ENCODE results near the gene FAM114A1. TPM values are rescaled to one million over a fixed set of nuclear protein-coding genes. Genes with fewer than 3 reads are reported as not detected.

Gene FAM114A1
- total RNA-seq, 3 donors from 2014 or later (not counting 1 experiment from before 2014, with no cell fraction given), result 0.31 to 0.70 TPM; not detected in 1

DNA sequence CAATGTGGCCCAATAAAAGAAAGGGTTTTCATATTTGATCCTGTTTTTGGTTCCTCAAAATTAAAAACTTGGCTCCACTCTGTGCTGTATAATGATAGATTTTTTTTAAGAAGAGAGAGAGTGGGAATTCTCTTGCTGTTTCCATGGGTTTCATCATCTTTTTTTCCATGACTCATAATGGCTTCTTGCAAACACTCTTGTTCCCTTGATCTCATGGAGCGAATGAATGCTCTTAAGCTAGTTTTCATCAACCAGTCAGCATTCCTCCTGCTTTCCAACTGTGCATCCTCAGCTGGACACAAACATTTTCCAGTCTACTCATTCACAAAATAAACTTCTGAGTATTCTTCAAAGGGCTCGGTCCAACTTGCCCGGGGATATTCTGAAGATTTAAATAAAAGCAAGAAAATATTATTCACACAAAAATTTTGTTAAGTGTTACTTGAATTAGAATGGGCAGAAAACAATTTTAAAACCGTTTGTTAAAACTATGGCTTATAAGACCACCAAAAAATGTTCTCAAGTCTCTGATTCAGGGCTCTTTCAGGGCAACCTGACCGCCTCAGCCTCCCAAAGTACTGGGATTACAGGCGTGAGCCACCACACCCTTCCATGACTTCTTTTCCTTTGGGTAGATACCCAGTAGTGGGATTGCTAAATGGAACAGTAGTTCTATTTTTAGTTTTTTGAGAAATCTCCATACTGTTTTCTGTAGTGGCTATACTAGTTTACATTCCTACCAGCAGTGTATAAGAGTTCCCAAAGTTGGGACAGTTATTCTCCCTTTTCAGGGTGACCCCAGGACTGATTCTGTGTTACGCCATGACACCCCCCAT, 99.9 kb downstream of the FAM114A1 start:
- no peak overlapping the region for H3K4me3 Mint-ChIP-seq
- H3K27ac Mint-ChIP-seq, result no peak overlapping the region
- Histone ChIP-seq H3K9me3 (ENCODE audit: control insufficient read depth, insufficient read depth, low read length) (no peaks in the 10 kb centered on the region), H3K27ac (ENCODE audit: low read length) (no peak overlapping the region), H3K4me3 (ENCODE audit: low read length) (no peak overlapping the region), H3K4me1 (ENCODE audit: control insufficient read depth, insufficient read depth, low read length) (no peaks in the 10 kb centered on the region), H3K36me3 (ENCODE audit: control insufficient read depth, insufficient read depth, low read length) (peaks cover 53% of the 10 kb centered on the region), H3K27me3 (ENCODE audit: control insufficient read depth, insufficient read depth, low read length) (no peaks in the 10 kb centered on the region)
- ATAC-seq, result no peak
- WGBS (ENCODE audit: insufficient coverage), result 92% methylated on average over 5 of the region's 7 CpGs
- no peak for DNase-seq
- intact Hi-C loops (cut with micrococcal nuclease), result no loop called here
- H3K27me3 Mint-ChIP-seq (ENCODE audit: low read depth in 2 of 2), result no peaks in the 10 kb centered on the region
- H3K9me3 Mint-ChIP-seq, result no peaks in the 10 kb centered on the region
- TF ChIP-seq, protein P1, sequence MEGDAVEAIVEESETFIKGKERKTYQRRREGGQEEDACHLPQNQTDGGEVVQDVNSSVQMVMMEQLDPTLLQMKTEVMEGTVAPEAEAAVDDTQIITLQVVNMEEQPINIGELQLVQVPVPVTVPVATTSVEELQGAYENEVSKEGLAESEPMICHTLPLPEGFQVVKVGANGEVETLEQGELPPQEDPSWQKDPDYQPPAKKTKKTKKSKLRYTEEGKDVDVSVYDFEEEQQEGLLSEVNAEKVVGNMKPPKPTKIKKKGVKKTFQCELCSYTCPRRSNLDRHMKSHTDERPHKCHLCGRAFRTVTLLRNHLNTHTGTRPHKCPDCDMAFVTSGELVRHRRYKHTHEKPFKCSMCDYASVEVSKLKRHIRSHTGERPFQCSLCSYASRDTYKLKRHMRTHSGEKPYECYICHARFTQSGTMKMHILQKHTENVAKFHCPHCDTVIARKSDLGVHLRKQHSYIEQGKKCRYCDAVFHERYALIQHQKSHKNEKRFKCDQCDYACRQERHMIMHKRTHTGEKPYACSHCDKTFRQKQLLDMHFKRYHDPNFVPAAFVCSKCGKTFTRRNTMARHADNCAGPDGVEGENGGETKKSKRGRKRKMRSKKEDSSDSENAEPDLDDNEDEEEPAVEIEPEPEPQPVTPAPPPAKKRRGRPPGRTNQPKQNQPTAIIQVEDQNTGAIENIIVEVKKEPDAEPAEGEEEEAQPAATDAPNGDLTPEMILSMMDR (IDR thresholded peaks at IDR 0.05), result no peak
- peaks cover 0 to 4% of the 10 kb centered on the region in 2 donors for H3K4me1 Mint-ChIP-seq
- peaks cover 13% of the 10 kb centered on the region for H3K36me3 Mint-ChIP-seq

DNA sequence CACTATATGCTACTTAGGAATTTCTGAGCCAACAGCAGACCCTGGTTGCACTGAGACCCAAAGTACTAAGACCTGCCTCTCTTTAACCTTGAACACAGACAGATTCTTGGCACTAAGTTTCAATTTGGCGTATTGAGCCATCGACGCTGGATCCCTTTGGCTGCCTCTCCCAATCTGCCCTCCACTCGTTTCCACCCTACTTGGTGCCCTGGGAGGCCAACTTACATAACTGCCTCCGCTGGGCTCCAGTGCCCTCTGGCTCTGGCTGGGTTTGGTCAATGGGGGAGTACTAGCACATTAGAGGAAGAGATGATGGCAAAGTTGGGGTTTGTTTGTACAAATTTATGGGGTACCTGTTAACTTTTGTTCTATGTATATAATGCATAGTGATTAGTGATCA, 101.1 kb downstream of the FAM114A1 start:
- no peak overlapping the region for H3K4me3 Mint-ChIP-seq
- no peaks in the 10 kb centered on the region for H3K27me3 ChIP-seq (ENCODE audit: control insufficient read depth, insufficient read depth, low read length)
- no peaks in the 10 kb centered on the region for H3K9me3 ChIP-seq (ENCODE audit: control insufficient read depth, insufficient read depth, low read length)
- H3K36me3 Mint-ChIP-seq, result peaks cover 13% of the 10 kb centered on the region
- H3K9me3 Mint-ChIP-seq, result no peaks in the 10 kb centered on the region
- H3K27me3 Mint-ChIP-seq (ENCODE audit: low read depth in 2 of 2), result no peaks in the 10 kb centered on the region
- DNase-seq (no peak), ATAC-seq (no peak)
- intact Hi-C loops (cut with micrococcal nuclease), result no loop called here
- TF ChIP-seq, protein P1 (IDR thresholded peaks at IDR 0.05), result no peak
- H3K27ac Mint-ChIP-seq, result no peak overlapping the region
- over 99% methylated on average over 5 of the region's 5 CpGs for WGBS (ENCODE audit: insufficient coverage)
- H3K4me1 Mint-ChIP-seq, result peaks cover 0 to 4% of the 10 kb centered on the region in 2 donors
- H3K36me3 ChIP-seq (ENCODE audit: control insufficient read depth, insufficient read depth, low read length), result peaks cover 53% of the 10 kb centered on the region
- H3K4me3 ChIP-seq (ENCODE audit: low read length), result no peak overlapping the region
- H3K27ac ChIP-seq (ENCODE audit: low read length), result no peak overlapping the region
- H3K4me1 ChIP-seq (ENCODE audit: control insufficient read depth, insufficient read depth, low read length), result no peaks in the 10 kb centered on the region

DNA sequence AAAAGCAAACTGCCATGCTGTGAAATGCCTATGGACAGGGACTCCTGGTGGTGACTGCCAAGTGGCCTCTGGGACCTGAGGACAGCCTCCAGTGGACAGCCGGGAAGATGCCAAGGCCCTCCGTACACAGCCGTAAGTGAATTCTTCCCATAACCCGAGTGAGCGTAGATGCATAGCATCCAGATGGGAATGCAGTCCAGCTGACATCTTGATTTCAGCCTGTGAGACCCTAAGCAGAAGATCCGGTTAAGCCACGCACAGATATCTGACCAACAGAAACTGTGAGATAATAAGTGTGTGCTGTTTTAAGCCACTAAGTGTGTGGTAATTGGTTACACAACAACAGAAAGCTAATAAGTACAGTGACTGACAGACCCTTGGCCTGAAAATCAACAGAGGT, 108.7 kb downstream of the FAM114A1 start:
- Mint-ChIP-seq H3K9me3 (no peaks in the 10 kb centered on the region), H3K4me3 (no peak overlapping the region), H3K36me3 (peaks cover 7% of the 10 kb centered on the region), H3K27me3 (ENCODE audit: low read depth in 2 of 2) (no peaks in the 10 kb centered on the region), H3K4me1 (no peaks in the 10 kb centered on the region), H3K27ac (no peak overlapping the region)
- DNase-seq (no peak), ATAC-seq (no peak)
- 98% methylated on average over 7 of the region's 7 CpGs for WGBS (ENCODE audit: insufficient coverage)
- Histone ChIP-seq H3K4me1 (ENCODE audit: control insufficient read depth, insufficient read depth, low read length) (no peaks in the 10 kb centered on the region), H3K27me3 (ENCODE audit: control insufficient read depth, insufficient read depth, low read length) (no peaks in the 10 kb centered on the region), H3K9me3 (ENCODE audit: control insufficient read depth, insufficient read depth, low read length) (no peaks in the 10 kb centered on the region), H3K4me3 (ENCODE audit: low read length) (no peak overlapping the region), H3K27ac (ENCODE audit: low read length) (no peak overlapping the region), H3K36me3 (ENCODE audit: control insufficient read depth, insufficient read depth, low read length) (peaks cover 14% of the 10 kb centered on the region)
- intact Hi-C loops (cut with micrococcal nuclease), result no loop called here
- TF ChIP-seq, protein P1 (IDR thresholded peaks at IDR 0.05), result no peak

All from natural killer cell (primary cell).